GM21381 (cell line): ENCODE results near the gene SUZ12.
"Not testable (repeated sequence)": the region's sequence is repeated elsewhere in the genome, so short reads cannot be mapped to it uniquely, and the experiment has no call there.

Experiments used
- ATAC-seq: cut with Tn5 transposase; IDR thresholded peaks from one replicate; pipeline ENCODE4 v1.9.1; 2021; ENCODE audit warnings: mild to moderate bottlenecking, moderate library complexity; ENCODE audit not compliant: unreplicated experiment

Gene SUZ12

GRCh38 chr17:31942396-31942795 lies 5.6 kb downstream of the SUZ12 start:
- not testable (repeated sequence) for ATAC-seq

- not testable (repeated sequence) for ATAC-seq
These were observed 15.1 kb downstream of the SUZ12 start for GRCh38 chr17:31951953-31952352.

- ATAC-seq: not testable (repeated sequence)
These were observed 27.3 kb downstream of the SUZ12 start for GRCh38 chr17:31964131-31964530.

- no peak for ATAC-seq
These were observed 30.8 kb downstream of the SUZ12 start for GRCh38 chr17:31967648-31968047.

- ATAC-seq: not testable (repeated sequence)
These were observed 33.6 kb downstream of the SUZ12 start for GRCh38 chr17:31970416-31970815.

GRCh38 chr17:31974269-31975071 lies 37.7 kb downstream of the SUZ12 start:
- ATAC-seq: not testable (repeated sequence)

- ATAC-seq: not testable (repeated sequence)
These were observed 38.6 kb downstream of the SUZ12 start for GRCh38 chr17:31975391-31975790.

GRCh38 chr17:31991821-31992220 lies 55.0 kb downstream of the SUZ12 start:
- ATAC-seq: not testable (repeated sequence)

GRCh38 chr17:31997005-31997404 lies 60.2 kb downstream of the SUZ12 start:
- no peak for ATAC-seq

GRCh38 chr17:32006957-32007462 lies 70.2 kb downstream of the SUZ12 start, which contains the start of gene LRRC37B:
TSS of gene LRRC37B (plus strand) at chr17:32007383. CDS start at chr17:32021393, 14,010 bp downstream.
- ATAC-seq: peak; percentile 78

- ATAC-seq: peak; percentile 34
These were observed 70.9 kb downstream of the SUZ12 start for GRCh38 chr17:32007463-32008298.

- no peak for ATAC-seq
These were observed 72.4 kb downstream of the SUZ12 start for GRCh38 chr17:32009262-32009542.

- no peak for ATAC-seq
These were observed 73.3 kb downstream of the SUZ12 start for GRCh38 chr17:32010114-32010513.

GRCh38 chr17:32015245-32016013 lies 78.6 kb downstream of the SUZ12 start:
- no peak for ATAC-seq

GRCh38 chr17:32016231-32016630 lies 79.4 kb downstream of the SUZ12 start:
- ATAC-seq: no peak

- no peak for ATAC-seq
These were observed 82.4 kb downstream of the SUZ12 start for GRCh38 chr17:32019228-32019627.

GRCh38 chr17:32020943-32021614 lies 84.3 kb downstream of the SUZ12 start:
- no peak for ATAC-seq

GRCh38 chr17:32021615-32021955 lies 84.8 kb downstream of the SUZ12 start:
- no peak for ATAC-seq

GRCh38 chr17:32022554-32022953 lies 85.7 kb downstream of the SUZ12 start:
- ATAC-seq: not testable (repeated sequence)

GRCh38 chr17:32027271-32027670 lies 90.5 kb downstream of the SUZ12 start:
- ATAC-seq: not testable (repeated sequence)

GRCh38 chr17:32033223-32033622 lies 96.4 kb downstream of the SUZ12 start:
- no peak for ATAC-seq
